GM21619 (cell line): Measurements from ENCODE around the gene OGFOD2.

Source experiments
- ATAC-seq: cut with Tn5 transposase; IDR thresholded peaks from one replicate; pipeline ENCODE4 v1.9.1; 2021; ENCODE audit not compliant: unreplicated experiment

OGFOD2 gene

GRCh38 chr12:122988036-122988435 is 13.0 kb downstream of the OGFOD2 start:
- no peak for ATAC-seq

GRCh38 chr12:122988612-122989212 is 13.7 kb downstream of the OGFOD2 start:
- no peak for ATAC-seq

- no peak for ATAC-seq
Observed at GRCh38 chr12:122989225-122989839, 14.3 kb downstream of the OGFOD2 start.

- ATAC-seq: no peak
Observed at GRCh38 chr12:122989874-122990419, 14.9 kb downstream of the OGFOD2 start.

GRCh38 chr12:122990561-122990960 is 15.5 kb downstream of the OGFOD2 start:
- ATAC-seq: no peak

- no peak for ATAC-seq
Observed at GRCh38 chr12:122990961-122991622, 16.0 kb downstream of the OGFOD2 start.

- ATAC-seq: no peak
Observed at GRCh38 chr12:122991623-122992275, 16.7 kb downstream of the OGFOD2 start.

- no peak for ATAC-seq
Observed at GRCh38 chr12:122992386-122992785, 17.3 kb downstream of the OGFOD2 start.

GRCh38 chr12:122994140-122994675 is 19.2 kb downstream of the OGFOD2 start:
- ATAC-seq: no peak

- ATAC-seq: no peak
Observed at GRCh38 chr12:122994781-122995502, 19.9 kb downstream of the OGFOD2 start.

- ATAC-seq: no peak
Observed at GRCh38 chr12:122995503-122996187, 20.6 kb downstream of the OGFOD2 start.

- no peak for ATAC-seq
Observed at GRCh38 chr12:122996188-122996601, 21.2 kb downstream of the OGFOD2 start.

- no peak for ATAC-seq
Observed at GRCh38 chr12:122996621-122997342, 21.7 kb downstream of the OGFOD2 start.

GRCh38 chr12:122997343-122998250 is 22.6 kb downstream of the OGFOD2 start:
- ATAC-seq: no peak

- ATAC-seq: no peak
Observed at GRCh38 chr12:122998316-122998715, 23.3 kb downstream of the OGFOD2 start.

- ATAC-seq: no peak
Observed at GRCh38 chr12:122999196-122999946, 24.3 kb downstream of the OGFOD2 start.

- no peak for ATAC-seq
Observed at GRCh38 chr12:122999986-123000420, 25.0 kb downstream of the OGFOD2 start.

GRCh38 chr12:123000578-123000977 is 25.5 kb downstream of the OGFOD2 start:
- no peak for ATAC-seq
